HEK293 (cell line): Measurements from ENCODE around the gene ZBED1.
A peak's percentile ranks its signal among the peaks of the same experiment; 100 is the strongest.

Experiments
- BCL11A ChIP-seq: fragments of 450-650 bp; formaldehyde crosslinking; IDR thresholded peaks from 2 replicates; pipeline ENCODE4 v1.5.1; 2016; ENCODE audit warnings: low read depth, missing biosample characterization, missing genetic modification characterization
- HOXC10 ChIP-seq: sonication (generic); formaldehyde crosslinking; IDR thresholded peaks from 2 replicates; pipeline ENCODE4 v1.8.1; 2023; ENCODE audit warnings: mild to moderate bottlenecking, missing genetic modification reagents
- HOXD13 ChIP-seq: sonication (generic); formaldehyde crosslinking; IDR thresholded peaks from 2 replicates; pipeline ENCODE4 v1.8.0; 2022; ENCODE audit warnings: missing genetic modification reagents, borderline replicate concordance
- KLF17 ChIP-seq: fragments of 450-650 bp; formaldehyde crosslinking; IDR thresholded peaks from 2 replicates; pipeline ENCODE4 v1.5.1; 2016; ENCODE audit warnings: missing biosample characterization, missing genetic modification characterization
- KLF7 ChIP-seq: fragments of 450-650 bp; formaldehyde crosslinking; IDR thresholded peaks from 2 replicates; pipeline ENCODE4 v1.5.1; 2016; ENCODE audit warnings: missing biosample characterization, missing genetic modification characterization, borderline replicate concordance
- MEIS1 ChIP-seq: sonication (generic); formaldehyde crosslinking; IDR thresholded peaks from 2 replicates; pipeline ENCODE4 v1.8.1; 2022; ENCODE audit warnings: missing genetic modification reagents, mild to moderate bottlenecking, borderline replicate concordance
- PATZ1 ChIP-seq: fragments of 450-650 bp; formaldehyde crosslinking; IDR thresholded peaks from 2 replicates; pipeline ENCODE4 v1.5.1; 2016; ENCODE audit warnings: missing biosample characterization, missing genetic modification characterization
- SETDB1 ChIP-seq: IDR thresholded peaks from one replicate; pipeline ENCODE4 v1.6.1; 2017; ENCODE audit warnings: mild to moderate bottlenecking, low read length, moderate library complexity, mixed read lengths; ENCODE audit not compliant: insufficient read length
- WT1 ChIP-seq: fragments of 450-650 bp; formaldehyde crosslinking; IDR thresholded peaks from 2 replicates; pipeline ENCODE4 v1.5.1; 2016; ENCODE audit warnings: missing biosample characterization, missing genetic modification characterization
- ZBTB21 ChIP-seq: fragments of 450-650 bp; formaldehyde crosslinking; IDR thresholded peaks from 2 replicates; pipeline ENCODE4 v1.5.1; 2017; ENCODE audit warnings: missing biosample characterization, missing genetic modification characterization
- ZFP69B ChIP-seq: fragments of 450-650 bp; formaldehyde crosslinking; IDR thresholded peaks from 2 replicates; pipeline ENCODE4 v1.5.1; 2016; ENCODE audit warnings: missing biosample characterization, missing genetic modification characterization
- ZNF10 ChIP-seq: fragments of 450-650 bp; formaldehyde crosslinking; IDR thresholded peaks from 2 replicates; pipeline ENCODE4 v1.5.1; 2017; ENCODE audit warnings: missing biosample characterization, missing genetic modification characterization
- ZNF155 ChIP-seq: fragments of 450-650 bp; formaldehyde crosslinking; IDR thresholded peaks from 2 replicates; pipeline ENCODE4 v1.5.1; 2016; ENCODE audit warnings: missing biosample characterization, missing genetic modification characterization
- ZNF174 ChIP-seq: fragments of 450-650 bp; formaldehyde crosslinking; IDR thresholded peaks from 2 replicates; pipeline ENCODE4 v1.5.0; 2017; ENCODE audit warnings: missing biosample characterization, mild to moderate bottlenecking, missing genetic modification characterization
- ZNF18 ChIP-seq: fragments of 450-650 bp; formaldehyde crosslinking; IDR thresholded peaks from 2 replicates; pipeline ENCODE4 v1.5.1; 2016; ENCODE audit warnings: missing biosample characterization, missing genetic modification characterization
- ZNF202 ChIP-seq: fragments of 450-650 bp; formaldehyde crosslinking; IDR thresholded peaks from 2 replicates; pipeline ENCODE4 v1.5.1; 2016; ENCODE audit warnings: missing biosample characterization, missing genetic modification characterization, borderline replicate concordance
- ZNF211 ChIP-seq: fragments of 450-650 bp; formaldehyde crosslinking; IDR thresholded peaks from 2 replicates; pipeline ENCODE4 v1.5.1; 2016; ENCODE audit warnings: low read depth, missing biosample characterization, missing genetic modification characterization
- ZNF223 ChIP-seq: fragments of 450-650 bp; formaldehyde crosslinking; IDR thresholded peaks from 2 replicates; pipeline ENCODE4 v1.5.1; 2016; ENCODE audit warnings: missing biosample characterization, missing genetic modification characterization
- ZNF26 ChIP-seq: fragments of 450-650 bp; formaldehyde crosslinking; IDR thresholded peaks from 2 replicates; pipeline ENCODE4 v1.5.1; 2016; ENCODE audit warnings: missing biosample characterization, missing genetic modification characterization
- ZNF514 ChIP-seq: fragments of 450-650 bp; formaldehyde crosslinking; IDR thresholded peaks from 2 replicates; pipeline ENCODE4 v1.5.1; 2016; ENCODE audit warnings: missing biosample characterization, missing genetic modification characterization
- ZNF558 ChIP-seq: fragments of 450-650 bp; formaldehyde crosslinking; IDR thresholded peaks from 2 replicates; pipeline ENCODE4 v1.5.1; 2016; ENCODE audit warnings: missing biosample characterization, missing genetic modification characterization
- ZNF785 ChIP-seq: fragments of 450-650 bp; formaldehyde crosslinking; IDR thresholded peaks from 2 replicates; pipeline ENCODE4 v1.5.1; 2016; ENCODE audit warnings: missing biosample characterization, missing genetic modification characterization
- ZNF837 ChIP-seq: fragments of 450-650 bp; formaldehyde crosslinking; IDR thresholded peaks from 2 replicates; pipeline ENCODE4 v1.5.1; 2016; ENCODE audit warnings: missing biosample characterization, missing genetic modification characterization
- ZNF843 ChIP-seq: fragments of 450-650 bp; formaldehyde crosslinking; IDR thresholded peaks from 2 replicates; pipeline ENCODE4 v1.5.1; 2016; ENCODE audit warnings: missing biosample characterization, missing genetic modification characterization
- ZXDB ChIP-seq: fragments of 450-650 bp; formaldehyde crosslinking; IDR thresholded peaks from 2 replicates; pipeline ENCODE4 v1.5.1; 2016; ENCODE audit warnings: missing biosample characterization, missing genetic modification characterization

Gene ZBED1

GRCh38 chrX:2498781-2499302, 1.9 kb downstream of the ZBED1 start (continued):
- TF ChIP-seq KLF17 (tag by site-specific recombination) (no peak), ZNF843 (tag by site-specific recombination) (no peak), ZNF155 (tag by site-specific recombination) (no peak), SETDB1 (no peak), ZNF558 (no peak), KLF7 (tag by site-specific recombination) (no peak), ZNF10 (tag by site-specific recombination) (peak; percentile 92), ZNF514 (no peak), MEIS1 (no peak), ZNF26 (tag by site-specific recombination) (no peak), ZNF174 (tag by site-specific recombination) (no peak), ZNF837 (tag by site-specific recombination) (no peak), ZNF18 (tag by site-specific recombination) (no peak), ZNF211 (tag by site-specific recombination) (no peak), BCL11A (tag by site-specific recombination) (no peak), ZXDB (tag by site-specific recombination) (no peak), ZNF785 (tag by site-specific recombination) (no peak), PATZ1 (tag by site-specific recombination) (peak; percentile 24; the same call in 1 of the 2 replicates), WT1 (tag by site-specific recombination) (no peak), HOXD13 (no peak), ZNF223 (tag by site-specific recombination) (no peak), ZBTB21 (tag by site-specific recombination) (no peak), ZNF202 (tag by site-specific recombination) (no peak), HOXC10 (CRISPR knock-in tag) (no peak), ZFP69B (no peak)
